HUES48 (cell line): Measurements from ENCODE around the gene MORN3.
"Not testable (repeated sequence)": the region's sequence is repeated elsewhere in the genome, so short reads cannot be mapped to it uniquely, and the experiment has no call there.

Experiments
- H3K27ac ChIP-seq: one replicate; pipeline ENCODE4 v1.7.0; 2013; ENCODE audit warnings: low read depth, low read length, inconsistent platforms
- H3K27me3 ChIP-seq: 2 replicates; pipeline ENCODE4 v1.6.1; 2013; ENCODE audit warnings: mild to moderate bottlenecking, low read length; ENCODE audit not compliant: control insufficient read depth, insufficient read depth
- H3K36me3 ChIP-seq: 2 replicates; pipeline ENCODE4 v1.6.1; 2013; ENCODE audit warnings: low read length; ENCODE audit not compliant: control insufficient read depth, insufficient read depth
- H3K4me1 ChIP-seq: 2 replicates; pipeline ENCODE4 v1.6.1; 2013; ENCODE audit warnings: mild to moderate bottlenecking, low read length; ENCODE audit not compliant: control insufficient read depth, insufficient read depth
- H3K4me3 ChIP-seq: 2 replicates; pipeline ENCODE4 v1.5.1; 2013; ENCODE audit warnings: mild to moderate bottlenecking, low read depth, low read length
- H3K9ac ChIP-seq: 2 replicates; pipeline ENCODE4 v1.6.1; 2013; ENCODE audit warnings: mild to moderate bottlenecking, low read depth, low read length, moderate library complexity
- H3K9me3 ChIP-seq: 2 replicates; pipeline ENCODE4 v1.6.1; 2013; ENCODE audit warnings: low read length; ENCODE audit not compliant: control insufficient read depth, insufficient read depth

The MORN3 gene

DNA sequence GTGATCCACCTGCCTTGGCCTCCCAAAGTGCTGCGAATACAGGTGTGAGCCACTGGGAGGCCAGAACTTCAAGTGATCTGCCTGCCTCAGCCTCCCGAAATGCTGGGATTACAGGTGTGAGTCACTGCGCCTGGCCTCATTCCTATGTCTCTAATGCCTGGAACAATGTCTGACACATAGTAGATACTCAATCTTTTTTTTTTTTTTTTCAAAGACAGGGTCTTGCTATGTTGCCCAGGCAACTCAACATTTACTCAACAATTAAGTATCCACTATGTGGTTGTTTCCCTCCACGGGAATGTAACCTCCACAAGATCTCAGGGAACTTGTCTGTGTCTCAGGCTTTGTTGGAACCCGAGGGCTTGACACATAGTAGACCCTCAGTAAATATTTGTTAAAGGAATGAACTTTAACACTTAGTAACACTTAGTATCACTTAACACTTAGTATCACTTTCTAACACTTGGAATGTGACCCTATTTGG, 40.1 kb upstream of the MORN3 start:
- Histone ChIP-seq H3K9me3 (no peaks in the 10 kb centered on the region), H3K36me3 (no peaks in the 10 kb centered on the region), H3K9ac (no peak overlapping the region), H3K4me1 (peaks cover 2% of the 10 kb centered on the region), H3K27me3 (no peaks in the 10 kb centered on the region), H3K4me3 (no peak overlapping the region), H3K27ac (peak overlapping the region; percentile 14)

DNA sequence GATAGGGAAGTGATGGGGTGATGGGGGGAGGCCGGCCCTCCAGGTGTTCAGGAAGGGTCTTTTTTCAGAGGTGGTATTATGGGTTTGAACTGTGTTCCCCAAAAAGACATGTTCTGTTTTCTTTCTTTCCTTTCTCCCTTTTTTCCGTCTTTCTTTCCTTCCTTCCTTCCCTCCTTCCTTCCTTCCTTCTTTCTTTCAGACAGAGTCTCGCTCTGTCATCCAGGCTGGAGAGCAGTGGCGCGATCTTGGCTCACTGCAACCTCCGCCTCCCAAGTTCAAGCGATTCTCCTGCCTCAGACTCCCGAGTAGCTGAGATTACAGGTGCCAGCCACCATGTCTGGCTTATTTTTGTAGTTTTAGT, 39.6 kb upstream of the MORN3 start:
- H3K4me1 ChIP-seq, H3K36me3 ChIP-seq, H3K4me3 ChIP-seq, H3K9ac ChIP-seq, H3K27ac ChIP-seq, H3K27me3 ChIP-seq, H3K9me3 ChIP-seq: not testable (repeated sequence)

DNA sequence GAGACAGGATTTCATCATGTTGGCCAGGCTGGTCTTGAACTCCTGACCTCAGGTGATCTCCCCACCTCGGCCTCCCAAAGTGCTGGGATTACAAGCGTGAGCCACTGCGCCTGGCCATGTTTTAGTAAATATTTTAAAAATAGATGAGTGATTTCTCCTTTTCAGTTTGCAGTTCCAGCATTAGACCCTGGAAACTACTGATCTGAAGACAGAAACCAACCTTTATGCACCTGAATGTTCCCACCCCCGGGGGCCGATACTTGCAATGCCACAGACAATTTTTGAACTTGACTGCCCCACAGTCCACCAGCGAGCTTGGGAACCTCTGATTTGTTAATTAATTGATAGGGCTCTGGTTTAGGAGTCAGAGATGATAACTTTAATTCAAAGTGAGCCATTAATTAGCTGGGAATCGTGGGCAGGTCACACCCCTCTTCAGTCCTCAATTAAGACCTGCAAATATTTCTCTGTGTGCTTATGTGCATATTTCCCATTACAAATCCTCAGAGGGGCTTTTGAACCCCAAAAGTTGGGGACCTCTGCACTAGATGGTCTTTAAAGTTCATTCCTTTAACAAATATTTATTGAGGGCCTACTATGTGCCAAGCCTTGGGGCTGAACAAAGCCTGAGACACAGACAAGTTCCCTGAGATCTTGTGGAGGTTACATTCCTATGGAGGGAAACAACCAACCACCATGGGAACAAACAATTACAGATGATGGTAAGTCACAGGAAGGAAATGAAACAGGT, 39.0 kb upstream of the MORN3 start:
- H3K4me1 ChIP-seq = peaks cover 2% of the 10 kb centered on the region
- no peak overlapping the region for H3K27ac ChIP-seq
- H3K9me3 ChIP-seq = no peaks in the 10 kb centered on the region
- no peak overlapping the region for H3K9ac ChIP-seq
- no peak overlapping the region for H3K4me3 ChIP-seq
- H3K27me3 ChIP-seq = no peaks in the 10 kb centered on the region
- H3K36me3 ChIP-seq = no peaks in the 10 kb centered on the region

DNA sequence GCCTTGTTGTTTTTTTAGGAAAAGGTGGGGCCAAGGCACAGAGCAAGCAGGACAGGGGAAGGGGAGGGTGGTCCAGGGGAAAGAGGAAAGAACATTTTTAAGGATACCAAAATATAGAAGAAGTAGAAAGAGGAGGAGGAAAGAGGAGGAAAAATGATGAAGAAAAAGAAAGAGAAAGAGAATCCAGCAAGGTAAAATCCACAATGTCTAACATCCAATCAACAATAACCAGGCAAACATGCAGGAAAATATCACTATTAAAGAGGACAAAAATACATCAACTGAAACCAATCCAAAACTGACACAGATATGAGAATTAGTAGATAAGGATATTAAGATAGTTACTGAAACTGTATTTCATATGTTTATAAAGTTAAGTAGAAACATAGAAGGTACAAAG, 36.1 kb upstream of the MORN3 start:
- Histone ChIP-seq H3K4me1 (no peaks in the 10 kb centered on the region), H3K36me3 (no peaks in the 10 kb centered on the region), H3K9ac (no peak overlapping the region), H3K27me3 (no peaks in the 10 kb centered on the region), H3K9me3 (no peaks in the 10 kb centered on the region), H3K27ac (no peak overlapping the region), H3K4me3 (no peak overlapping the region)

DNA sequence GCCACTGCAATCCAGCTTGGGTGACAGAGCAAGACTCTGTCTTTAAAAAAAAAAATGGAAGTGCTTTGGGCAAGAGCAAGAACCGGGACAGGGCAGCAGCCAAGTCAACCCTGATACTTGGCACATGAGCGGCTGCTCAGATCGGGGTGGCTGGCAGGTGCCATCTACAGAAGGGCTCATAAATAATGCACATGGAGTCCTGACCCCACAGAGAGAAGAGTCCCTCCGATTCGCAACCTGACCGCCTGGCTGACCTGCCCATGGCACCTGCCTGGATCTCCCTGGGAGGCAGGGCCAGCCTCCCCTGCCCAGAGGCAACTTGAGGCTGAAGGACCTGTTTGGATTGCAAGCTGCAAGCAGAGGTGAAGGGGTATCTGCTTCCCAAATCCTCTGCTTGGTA, 33.5 kb upstream of the MORN3 start:
- Histone ChIP-seq H3K27me3 (no peaks in the 10 kb centered on the region), H3K4me3 (no peak overlapping the region), H3K27ac (no peak overlapping the region), H3K4me1 (no peaks in the 10 kb centered on the region), H3K9me3 (no peaks in the 10 kb centered on the region), H3K9ac (no peak overlapping the region), H3K36me3 (no peaks in the 10 kb centered on the region)

DNA sequence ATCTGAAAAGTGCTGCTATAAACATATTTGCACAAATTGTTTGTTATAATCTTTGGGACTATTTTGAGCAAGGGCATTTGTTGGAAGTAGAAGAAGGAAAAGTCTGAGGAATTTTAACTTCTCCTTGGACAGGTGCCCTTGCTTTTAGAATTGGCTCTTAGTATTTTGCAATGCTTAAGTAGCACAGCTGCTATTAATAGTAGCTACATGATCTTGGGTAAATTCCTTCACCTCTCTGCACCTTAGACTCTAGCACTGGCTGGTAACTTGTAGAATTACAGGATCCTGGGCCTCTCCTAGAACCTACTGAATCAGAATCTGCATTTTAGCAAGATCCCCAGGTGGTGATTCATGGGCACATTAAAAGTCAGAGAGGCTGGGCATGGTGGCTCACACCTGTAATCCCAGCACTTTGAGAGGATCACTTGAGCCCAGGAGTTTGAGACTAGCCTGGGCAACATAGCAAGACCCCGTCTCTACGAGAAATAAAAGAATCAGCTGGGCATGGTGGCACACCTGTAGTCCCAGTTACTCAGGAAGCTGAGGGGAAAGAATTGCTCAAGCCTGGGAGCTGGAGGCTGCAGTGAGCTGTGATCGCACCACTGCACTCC, 32.3 kb upstream of the MORN3 start:
- no peaks in the 10 kb centered on the region for H3K36me3 ChIP-seq
- H3K9ac ChIP-seq = no peak overlapping the region
- H3K9me3 ChIP-seq = no peaks in the 10 kb centered on the region
- H3K27ac ChIP-seq = no peak overlapping the region
- H3K4me3 ChIP-seq = no peak overlapping the region
- no peaks in the 10 kb centered on the region for H3K4me1 ChIP-seq
- no peaks in the 10 kb centered on the region for H3K27me3 ChIP-seq

DNA sequence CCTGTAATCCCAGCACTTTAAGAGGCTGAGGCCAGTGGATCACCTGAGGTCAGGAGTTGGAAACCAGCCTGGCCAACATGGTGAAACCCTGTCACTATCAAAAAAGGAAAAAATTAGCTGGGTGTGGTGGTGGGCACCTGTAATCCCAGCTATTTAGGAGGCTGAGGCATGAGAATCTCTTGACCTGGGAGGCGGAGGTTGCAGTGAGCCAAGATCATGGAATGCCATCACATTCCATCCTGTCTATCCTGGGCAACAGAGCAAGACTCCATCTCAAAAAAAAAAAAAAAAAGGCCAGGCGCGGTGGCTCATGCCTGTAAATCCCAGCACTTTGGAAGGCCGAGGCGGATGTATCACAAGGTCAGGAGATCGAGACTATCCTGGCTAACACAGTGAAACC, 28.4 kb upstream of the MORN3 start:
- H3K9ac ChIP-seq, H3K36me3 ChIP-seq, H3K4me1 ChIP-seq, H3K9me3 ChIP-seq, H3K4me3 ChIP-seq, H3K27ac ChIP-seq, H3K27me3 ChIP-seq: not testable (repeated sequence)

DNA sequence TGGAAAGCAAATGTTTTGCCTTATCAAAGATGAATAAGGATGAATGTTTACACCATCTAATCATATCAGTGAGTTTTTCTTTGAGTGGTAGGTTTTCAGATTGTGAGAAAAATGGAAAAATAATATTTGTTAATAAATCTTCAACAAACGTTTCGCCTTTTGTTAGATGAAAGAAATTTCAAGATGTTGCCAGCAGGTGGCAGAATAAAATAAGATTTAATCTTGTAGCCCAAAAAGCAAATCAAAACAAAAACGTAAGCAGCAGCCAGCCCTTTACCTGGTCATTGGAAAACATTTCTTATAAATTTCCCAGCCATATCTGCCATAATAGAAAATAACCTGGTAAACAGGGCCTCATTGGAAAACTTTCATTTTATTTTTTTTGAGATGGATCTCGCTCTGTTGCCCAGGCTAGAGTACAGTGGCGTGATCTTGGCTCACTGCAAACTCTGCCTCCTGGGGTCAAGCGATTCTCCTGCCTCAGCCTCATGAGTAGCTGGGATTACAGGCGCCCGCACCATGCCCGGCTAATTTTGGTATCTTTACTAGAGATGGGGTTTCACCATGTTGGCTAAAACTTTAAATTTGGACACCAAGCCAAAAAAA, 27.7 kb upstream of the MORN3 start:
- H3K27ac ChIP-seq = no peak overlapping the region
- no peaks in the 10 kb centered on the region for H3K36me3 ChIP-seq

DNA sequence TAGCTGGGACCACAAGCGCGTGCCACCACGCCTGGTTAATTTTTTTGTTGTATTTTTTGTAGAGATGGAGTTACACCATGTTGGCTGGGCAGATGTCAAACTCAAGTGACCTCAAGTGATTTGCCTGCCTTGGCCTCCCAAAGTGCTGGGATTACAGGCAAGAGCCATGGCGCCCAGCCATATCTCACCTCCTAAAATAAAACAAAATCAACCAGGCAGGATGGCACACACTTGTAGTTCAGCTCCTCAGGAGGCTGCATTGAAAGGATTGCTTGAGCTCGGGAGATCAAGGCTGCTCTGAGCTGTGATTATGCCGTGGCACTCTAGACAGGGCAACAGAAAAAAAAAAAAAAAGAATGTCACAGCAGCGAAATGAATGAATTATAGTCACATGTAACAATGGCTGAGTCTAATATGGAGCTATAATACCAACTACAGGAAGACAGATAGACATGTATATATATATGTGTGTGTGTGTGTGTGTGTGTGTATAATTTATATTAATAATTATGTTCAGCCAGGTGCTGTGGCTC, 23.8 kb upstream of the MORN3 start:
- Histone ChIP-seq H3K4me3 (no peak overlapping the region), H3K36me3 (no peaks in the 10 kb centered on the region), H3K4me1 (peaks cover 3% of the 10 kb centered on the region; the same call in 1 of the 2 replicates), H3K27me3 (no peaks in the 10 kb centered on the region), H3K27ac (no peak overlapping the region), H3K9me3 (no peaks in the 10 kb centered on the region), H3K9ac (no peak overlapping the region)

More for the DNA sequence above, 27.7 kb upstream of the MORN3 start:
- Histone ChIP-seq H3K9me3 (no peaks in the 10 kb centered on the region), H3K9ac (no peak overlapping the region), H3K27me3 (no peaks in the 10 kb centered on the region), H3K4me1 (no peaks in the 10 kb centered on the region), H3K4me3 (no peak overlapping the region)

DNA sequence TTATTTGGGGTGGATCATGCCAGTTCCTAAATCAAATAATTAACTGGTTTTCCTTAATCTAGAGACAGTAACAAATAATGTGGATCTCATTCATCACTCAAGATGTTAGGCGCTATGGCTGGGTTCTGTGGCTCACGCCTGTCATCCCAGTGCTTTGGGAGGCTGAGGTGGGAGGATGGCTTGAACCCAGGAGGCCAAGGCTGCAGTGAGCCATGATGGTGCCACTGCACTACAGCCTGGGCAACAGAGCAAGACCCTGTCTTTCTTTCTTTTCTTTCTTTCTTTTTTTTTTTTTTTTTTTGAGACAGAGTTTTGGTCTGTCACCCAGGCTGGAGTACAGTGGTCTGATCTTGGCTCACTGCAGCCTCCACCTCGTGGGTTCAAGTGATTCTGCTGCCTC, 23.3 kb upstream of the MORN3 start:
- not testable (repeated sequence) for H3K27me3 ChIP-seq, H3K9me3 ChIP-seq, H3K4me3 ChIP-seq, H3K27ac ChIP-seq, H3K9ac ChIP-seq, H3K36me3 ChIP-seq, H3K4me1 ChIP-seq

DNA sequence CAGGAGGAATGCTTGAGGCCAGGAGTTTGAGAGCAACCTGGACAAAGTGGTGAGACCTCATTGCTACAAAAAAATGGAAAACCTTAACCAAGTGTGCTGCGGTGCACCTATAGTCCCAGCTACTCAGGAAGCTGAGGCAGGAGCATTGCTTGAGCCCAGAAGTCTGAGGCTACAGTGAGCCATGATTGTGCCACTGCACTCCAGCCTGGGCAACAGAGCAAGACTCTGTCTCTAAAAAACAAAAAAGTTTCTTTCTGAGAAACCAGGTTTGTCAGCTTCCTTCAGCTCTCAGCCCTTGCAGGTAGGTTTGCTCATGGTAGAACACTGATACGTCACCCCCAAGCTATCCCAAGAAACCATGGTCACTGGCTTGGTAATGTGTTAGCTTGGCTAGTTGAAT, 20.0 kb upstream of the MORN3 start:
- Histone ChIP-seq H3K27me3 (no peaks in the 10 kb centered on the region), H3K9me3 (no peaks in the 10 kb centered on the region), H3K9ac (no peak overlapping the region), H3K4me1 (peaks cover 3% of the 10 kb centered on the region; the same call in 1 of the 2 replicates), H3K36me3 (no peaks in the 10 kb centered on the region), H3K27ac (no peak overlapping the region), H3K4me3 (no peak overlapping the region)
